GM10248 (cell line): ENCODE data around the gene PNPLA6.

Source experiments
- CTCF ChIA-PET: fragments of 300-600 bp; sonication (Branson Sonifier 250); formaldehyde crosslinking; extraction: SDS; loops from one replicate; lab custom pipeline; 2021; ENCODE audit warnings: antibody characterized with exemption; lab: Yijun Ruan, JAX
- POLR2A ChIA-PET: fragments of 350-650 bp; sonication (Branson Sonifier 250); formaldehyde crosslinking; extraction: SDS; loops from one replicate; lab custom pipeline; 2020; ENCODE audit warnings: antibody characterized with exemption; lab: Yijun Ruan, JAX
- DNase-seq: peaks from one replicate; pipeline ENCODE4 v3.0.0; 2012; ENCODE audit errors: extremely low spot score
- CTCF ChIP-seq: IDR thresholded peaks from 2 replicates; pipeline ENCODE4 v1.5.1; 2012; ENCODE audit warnings: mild to moderate bottlenecking, low read depth; ENCODE audit errors: extremely low read depth, missing control alignments, control extremely low read depth

The PNPLA6 gene

GRCh38 chr19:7602935-7603497 lies 67.5 kb downstream of the PNPLA6 start:
- POLR2A ChIA-PET: no interaction called here
- CTCF ChIA-PET: no interaction called here
- DNase-seq: no peak
- TF ChIP-seq CTCF: no peak

DNA sequence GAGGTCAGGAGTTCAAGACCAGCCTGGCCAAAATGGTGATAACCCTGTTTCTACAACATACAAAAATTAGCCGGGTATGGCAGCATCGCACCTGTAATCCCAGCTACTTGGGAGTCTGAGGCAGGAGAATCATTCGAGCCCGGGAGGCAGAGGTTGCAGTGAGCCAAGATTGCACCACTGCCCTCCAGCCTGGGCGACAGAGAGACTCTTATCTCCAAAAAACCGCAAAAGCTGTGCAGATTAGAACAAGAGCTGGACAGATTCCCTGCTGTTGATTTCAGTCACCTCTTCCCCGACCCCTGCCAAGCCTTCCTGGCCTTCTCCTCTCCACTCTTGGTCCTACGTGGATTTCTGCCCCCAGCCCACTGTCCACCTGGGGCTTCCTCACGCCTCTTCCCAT lies 68.4 kb downstream of the PNPLA6 start:
- CTCF ChIA-PET: interaction anchor here (0.9 to 1.0 kb wide), 2 partner anchors 37 to 265 kb away, joined by 3 read pairs; no protein-coding TSS in a partner anchor
- TF ChIP-seq CTCF: no peak
- POLR2A ChIA-PET: no interaction called here
- no peak for DNase-seq

- peak; percentile 47 for DNase-seq
- ChIA-PET POLR2A (no interaction called here), CTCF (interaction anchor here (2.0 kb wide), 1 partner anchor 37 kb away, joined by 10 read pairs; no protein-coding TSS in a partner anchor)
- no peak for TF ChIP-seq CTCF
These were observed 70.1 kb downstream of the PNPLA6 start for GRCh38 chr19:7605490-7606222.

GRCh38 chr19:7606289-7606688 lies 70.8 kb downstream of the PNPLA6 start:
- POLR2A ChIA-PET: no interaction called here
- no peak for DNase-seq
- CTCF ChIA-PET: interaction anchor here (2.0 kb wide), 1 partner anchor 38 kb away, joined by 10 read pairs; no protein-coding TSS in a partner anchor
- no peak for TF ChIP-seq CTCF

GRCh38 chr19:7607212-7607873 lies 71.8 kb downstream of the PNPLA6 start:
- DNase-seq: no peak
- ChIA-PET CTCF (interaction anchor here (1.0 kb wide), 1 partner anchor 39 kb away, joined by 3 read pairs; no protein-coding TSS in a partner anchor), POLR2A (no interaction called here)
- TF ChIP-seq CTCF: no peak

- no peak for TF ChIP-seq CTCF
- POLR2A ChIA-PET: no interaction called here
- CTCF ChIA-PET: interaction anchor here (0.6 to 1.0 kb wide), 2 partner anchors 39 to 73 kb away, joined by 3 read pairs; partner anchors contain the start of gene TRAPPC5
- no peak for DNase-seq
These were observed 72.5 kb downstream of the PNPLA6 start for GRCh38 chr19:7607874-7608560.
